DND-41 (cell line): ENCODE data around the gene ME3.

Experiments
- EZH2 ChIP-seq: IDR thresholded peaks from 3 replicates; pipeline ENCODE4 v1.6.1; 2012; ENCODE audit warnings: borderline replicate concordance, low read depth, mild to moderate bottlenecking, moderate library complexity, low read length, inconsistent platforms; ENCODE audit not compliant: severe bottlenecking
- TF ChIP-seq, protein P1 (sequence below): IDR thresholded peaks from 2 replicates; pipeline ENCODE4 v1.5.1; 2012; ENCODE audit warnings: borderline replicate concordance, low read length, moderate library complexity, mild to moderate bottlenecking; ENCODE audit not compliant: poor library complexity, severe bottlenecking; ENCODE audit errors: extremely low read depth

DNA sequence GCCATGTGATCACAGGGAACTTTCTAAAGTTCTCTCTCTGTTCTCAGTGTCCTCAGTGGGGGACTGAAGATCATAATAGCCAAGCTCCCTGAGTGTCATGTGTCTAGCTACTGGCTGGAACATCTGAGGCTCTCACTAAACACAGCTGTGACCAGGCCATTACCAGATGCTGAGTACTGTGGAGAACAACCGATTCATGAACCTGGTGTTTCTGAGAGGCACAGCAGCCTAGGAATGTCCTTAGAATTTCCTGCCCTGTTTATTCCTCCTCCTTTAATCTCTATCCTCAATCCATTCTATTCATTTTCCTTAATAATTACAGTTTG is 93.0 kb downstream of the ME3 start:
- TF ChIP-seq, protein P1, sequence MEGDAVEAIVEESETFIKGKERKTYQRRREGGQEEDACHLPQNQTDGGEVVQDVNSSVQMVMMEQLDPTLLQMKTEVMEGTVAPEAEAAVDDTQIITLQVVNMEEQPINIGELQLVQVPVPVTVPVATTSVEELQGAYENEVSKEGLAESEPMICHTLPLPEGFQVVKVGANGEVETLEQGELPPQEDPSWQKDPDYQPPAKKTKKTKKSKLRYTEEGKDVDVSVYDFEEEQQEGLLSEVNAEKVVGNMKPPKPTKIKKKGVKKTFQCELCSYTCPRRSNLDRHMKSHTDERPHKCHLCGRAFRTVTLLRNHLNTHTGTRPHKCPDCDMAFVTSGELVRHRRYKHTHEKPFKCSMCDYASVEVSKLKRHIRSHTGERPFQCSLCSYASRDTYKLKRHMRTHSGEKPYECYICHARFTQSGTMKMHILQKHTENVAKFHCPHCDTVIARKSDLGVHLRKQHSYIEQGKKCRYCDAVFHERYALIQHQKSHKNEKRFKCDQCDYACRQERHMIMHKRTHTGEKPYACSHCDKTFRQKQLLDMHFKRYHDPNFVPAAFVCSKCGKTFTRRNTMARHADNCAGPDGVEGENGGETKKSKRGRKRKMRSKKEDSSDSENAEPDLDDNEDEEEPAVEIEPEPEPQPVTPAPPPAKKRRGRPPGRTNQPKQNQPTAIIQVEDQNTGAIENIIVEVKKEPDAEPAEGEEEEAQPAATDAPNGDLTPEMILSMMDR, result no peak
- TF ChIP-seq EZH2, result no peak
